Hepatocyte (in vitro differentiated cells): ENCODE measurements around the gene MTA1. TPM values are rescaled to one million over a fixed set of nuclear protein-coding genes. Genes with fewer than 3 reads are reported as not detected.

Experiments used
- DNase-seq: peaks from one replicate; pipeline ENCODE4 v3.0.0-alpha.2; 2016; ENCODE audit warnings: low spot score
- H2AFZ ChIP-seq: fragments of 200-600 bp; sonication (generic); 2 replicates; pipeline ENCODE4 v1.6.0; 2016; ENCODE audit warnings: antibody characterized with exemption, mild to moderate bottlenecking
- H3K27ac ChIP-seq: fragments of 200-600 bp; sonication (generic); 2 replicates; pipeline ENCODE4 v1.5.1; 2016; ENCODE audit warnings: mild to moderate bottlenecking
- H3K27me3 ChIP-seq: fragments of 200-600 bp; sonication (generic); 2 replicates; pipeline ENCODE4 v1.6.1; 2016
- H3K36me3 ChIP-seq: fragments of 200-600 bp; sonication (generic); replicated peaks from 2 replicates; pipeline ENCODE4 v1.5.1; 2016; ENCODE audit warnings: low read depth; ENCODE audit not compliant: insufficient read depth
- H3K4me1 ChIP-seq: fragments of 200-600 bp; sonication (generic); 2 replicates; pipeline ENCODE4 v1.5.1; 2016; ENCODE audit warnings: mild to moderate bottlenecking, moderate library complexity; ENCODE audit not compliant: insufficient read depth
- H3K4me2 ChIP-seq: fragments of 200-600 bp; sonication (generic); 2 replicates; pipeline ENCODE4 v1.6.0; 2016
- H3K4me3 ChIP-seq: fragments of 200-600 bp; sonication (generic); 2 replicates; pipeline ENCODE4 v1.5.1; 2016; ENCODE audit warnings: mild to moderate bottlenecking
- H3K79me2 ChIP-seq: fragments of 200-600 bp; sonication (generic); 2 replicates; pipeline ENCODE4 v1.6.0; 2017; ENCODE audit warnings: mild to moderate bottlenecking
- H3K9me2 ChIP-seq: fragments of 200-600 bp; sonication (generic); replicated peaks from 2 replicates; pipeline ENCODE4 v1.6.0; 2017; ENCODE audit warnings: mild to moderate bottlenecking; ENCODE audit not compliant: insufficient read depth
- H3K9me3 ChIP-seq: fragments of 200-600 bp; sonication (generic); 2 replicates; pipeline ENCODE4 v1.5.1; 2016; ENCODE audit warnings: low read depth, mild to moderate bottlenecking
- H4K20me1 ChIP-seq: fragments of 200-600 bp; sonication (generic); 2 replicates; pipeline ENCODE4 v1.6.0; 2016; ENCODE audit warnings: mild to moderate bottlenecking; ENCODE audit not compliant: insufficient read depth, poor library complexity, severe bottlenecking
- CTCF ChIP-seq: fragments of 200-600 bp; sonication (generic); IDR thresholded peaks from 2 replicates; pipeline ENCODE4 v1.5.1; 2016; ENCODE audit warnings: antibody characterized with exemption, mild to moderate bottlenecking; ENCODE audit not compliant: poor library complexity
- EZH2 ChIP-seq: fragments of 200-600 bp; sonication (generic); IDR thresholded peaks from 2 replicates; pipeline ENCODE4 v1.6.1; 2016; ENCODE audit warnings: antibody characterized with exemption, mild to moderate bottlenecking, borderline replicate concordance
- EZH2phosphoT487 ChIP-seq: fragments of 200-600 bp; sonication (generic); IDR thresholded peaks from one replicate; pipeline ENCODE4 v1.6.1; 2018; ENCODE audit warnings: antibody characterized with exemption, mild to moderate bottlenecking, low read depth, moderate library complexity; ENCODE audit not compliant: unreplicated experiment, severe bottlenecking
- WGBS: methylation state at CpG from one replicate; pipeline ENCODE4 v1.1.6; 2016; ENCODE audit warnings: low lambda C conversion rate; ENCODE audit errors: missing lambda C conversion rate; 5-methylcytosine and 5-hydroxymethylcytosine counted together
- polyA plus RNA-seq: library from polyadenylated mRNA; unstranded; fragments of >200 nt; fragmentation: Nextera tagmentation; extraction: Ambion mirVana; gene quantifications from 2 replicates; pipeline ENCODE4 v1.2.1, GENCODE V29; 2016
- total RNA-seq: library from RNA; depleted of rRNA; stranded (reverse); fragments of >200 nt; gene quantifications from 2 replicates; pipeline ENCODE4 v1.2.3, GENCODE V29; 2014

MTA1 gene
- total and polyA plus RNA-seq, 2 experiments from 2014 or later = 48.1 to 52.7 TPM

- Histone ChIP-seq H3K36me3 (no peaks in the 10 kb centered on the region), H3K4me1 (peaks cover 27% of the 10 kb centered on the region), H3K27me3 (peaks cover 43% of the 10 kb centered on the region), H2AFZ (no peak overlapping the region), H3K9me3 (no peaks in the 10 kb centered on the region), H4K20me1 (no peaks in the 10 kb centered on the region), H3K4me3 (no peak overlapping the region), H3K79me2 (no peaks in the 10 kb centered on the region), H3K4me2 (peak overlapping the region; percentile 87), H3K27ac (peak overlapping the region; percentile 98), H3K9me2 (no peaks in the 10 kb centered on the region)
- DNase-seq = no peak
- 87% methylated on average over 18 of the region's 18 CpGs for WGBS
- TF ChIP-seq EZH2phosphoT487 = no peak
- TF ChIP-seq CTCF = no peak
- no peak for TF ChIP-seq EZH2
Measured at GRCh38 chr14:105482486-105483110, 63.0 kb downstream of the MTA1 start.

GRCh38 chr14:105483300-105484068, 63.9 kb downstream of the MTA1 start:
- no peak for TF ChIP-seq CTCF
- no peak for TF ChIP-seq EZH2
- TF ChIP-seq EZH2phosphoT487 = no peak
- no peaks in the 10 kb centered on the region for H3K9me2 ChIP-seq
- H4K20me1 ChIP-seq = no peaks in the 10 kb centered on the region
- no peaks in the 10 kb centered on the region for H3K36me3 ChIP-seq
- no peak overlapping the region for H3K4me2 ChIP-seq
- H3K9me3 ChIP-seq = no peaks in the 10 kb centered on the region
- no peak for DNase-seq
- H3K4me1 ChIP-seq = peaks cover 27% of the 10 kb centered on the region
- H3K4me3 ChIP-seq = no peak overlapping the region
- WGBS = 92% methylated on average over 16 of the region's 18 CpGs
- H2AFZ ChIP-seq = no peak overlapping the region
- no peaks in the 10 kb centered on the region for H3K79me2 ChIP-seq
- no peak overlapping the region for H3K27ac ChIP-seq
- peaks cover 36% of the 10 kb centered on the region for H3K27me3 ChIP-seq

GRCh38 chr14:105484069-105484996, 64.7 kb downstream of the MTA1 start:
- H3K9me3 ChIP-seq = no peaks in the 10 kb centered on the region
- no peak overlapping the region for H2AFZ ChIP-seq
- 84% methylated on average over 14 of the region's 20 CpGs for WGBS
- H3K4me1 ChIP-seq = peaks cover 28% of the 10 kb centered on the region
- H3K27ac ChIP-seq = no peak overlapping the region
- no peak for DNase-seq
- no peaks in the 10 kb centered on the region for H3K79me2 ChIP-seq
- no peak for TF ChIP-seq EZH2phosphoT487
- no peak overlapping the region for H3K4me2 ChIP-seq
- peaks cover 28% of the 10 kb centered on the region for H3K27me3 ChIP-seq
- H3K9me2 ChIP-seq = no peaks in the 10 kb centered on the region
- no peaks in the 10 kb centered on the region for H4K20me1 ChIP-seq
- H3K36me3 ChIP-seq = no peaks in the 10 kb centered on the region
- no peak overlapping the region for H3K4me3 ChIP-seq

- Histone ChIP-seq H2AFZ (no peak overlapping the region), H3K79me2 (no peaks in the 10 kb centered on the region), H4K20me1 (no peaks in the 10 kb centered on the region), H3K4me2 (no peak overlapping the region), H3K4me3 (no peak overlapping the region), H3K27ac (no peak overlapping the region), H3K27me3 (peaks cover 21% of the 10 kb centered on the region), H3K36me3 (no peaks in the 10 kb centered on the region), H3K9me2 (no peaks in the 10 kb centered on the region), H3K4me1 (peaks cover 30% of the 10 kb centered on the region), H3K9me3 (no peaks in the 10 kb centered on the region)
- DNase-seq = no peak
- TF ChIP-seq EZH2 = no peak
- TF ChIP-seq EZH2phosphoT487 = no peak
- TF ChIP-seq CTCF = no peak
- WGBS = 92% methylated on average over 8 of the region's 16 CpGs
Measured at GRCh38 chr14:105484997-105485393, 65.4 kb downstream of the MTA1 start.
